WTC11 (cell line): ENCODE measurements around the gene SH3BGR. TPM values are rescaled to one million over a fixed set of nuclear protein-coding genes. Genes with fewer than 3 reads are reported as not detected.
A peak's percentile ranks its signal among the peaks of the same experiment; 100 is the strongest.

ENCODE experiments used
- ATAC-seq: fragments of 200-7000 bp; cut with Tn5 transposase; 2 replicates; pipeline ENCODE4 v1.10.0; 2021; ENCODE audit warnings: mild to moderate bottlenecking, moderate library complexity
- CTCF ChIA-PET: fragments of 300-600 bp; sonication (Branson Sonifier 250); formaldehyde crosslinking; loops from one replicate; lab custom pipeline; 2021; ENCODE audit warnings: antibody characterized with exemption; lab: Charles Lee
- POLR2A ChIA-PET: fragments of 350-600 bp; sonication (Branson Sonifier 250); formaldehyde crosslinking; loops from one replicate; lab custom pipeline; 2021; ENCODE audit warnings: antibody characterized with exemption; lab: Charles Lee
- DNase-seq: peaks from one replicate; pipeline ENCODE4 v3.0.0; 2021; ENCODE audit warnings: low spot score
- H3K27ac Mint-ChIP-seq: 2 replicates; pipeline ENCODE4 v1.8.0; 2021; ENCODE audit warnings: mixed read lengths
- H3K27me3 Mint-ChIP-seq: 2 replicates; pipeline ENCODE4 v1.8.0; 2021; ENCODE audit warnings: low read depth, mild to moderate bottlenecking, moderate library complexity, mixed read lengths
- H3K36me3 Mint-ChIP-seq: 2 replicates; pipeline ENCODE4 v1.8.0; 2021; ENCODE audit warnings: mixed read lengths
- H3K4me1 Mint-ChIP-seq: 2 replicates; pipeline ENCODE4 v1.8.0; 2022; ENCODE audit warnings: mixed read lengths
- H3K4me3 Mint-ChIP-seq: 2 replicates; pipeline ENCODE4 v1.8.0; 2021; ENCODE audit warnings: mild to moderate bottlenecking, moderate library complexity, mixed read lengths
- H3K9me3 Mint-ChIP-seq: 2 replicates; pipeline ENCODE4 v1.8.0; 2021; ENCODE audit warnings: mixed read lengths
- ATF1 ChIP-seq: sonication (generic); formaldehyde crosslinking; IDR thresholded peaks from 2 replicates; pipeline ENCODE4 v1.8.1; 2023; ENCODE audit warnings: mild to moderate bottlenecking, moderate library complexity, missing genetic modification reagents
- CREB1 ChIP-seq: sonication (generic); formaldehyde crosslinking; IDR thresholded peaks from 2 replicates; pipeline ENCODE4 v1.8.0; 2023; ENCODE audit warnings: mild to moderate bottlenecking, missing genetic modification reagents
- CREM ChIP-seq: sonication (generic); formaldehyde crosslinking; IDR thresholded peaks from 2 replicates; pipeline ENCODE4 v1.8.1; 2022; ENCODE audit warnings: mild to moderate bottlenecking, missing genetic modification reagents, moderate library complexity
- ELF4 ChIP-seq: sonication (generic); formaldehyde crosslinking; IDR thresholded peaks from 2 replicates; pipeline ENCODE4 v1.8.1; 2022; ENCODE audit warnings: low read depth, mild to moderate bottlenecking, moderate library complexity, missing genetic modification reagents
- EMX1 ChIP-seq: fragments of 250-450 bp; sonication (Bioruptor Pico); IDR thresholded peaks from 2 replicates; pipeline ENCODE4 v1.8.0; 2021; ENCODE audit warnings: mild to moderate bottlenecking
- ESRRA ChIP-seq: sonication (generic); formaldehyde crosslinking; IDR thresholded peaks from 2 replicates; pipeline ENCODE4 v1.8.1; 2022; ENCODE audit warnings: mild to moderate bottlenecking, missing genetic modification reagents, borderline replicate concordance
- ETV6 ChIP-seq: sonication (generic); formaldehyde crosslinking; IDR thresholded peaks from 2 replicates; pipeline ENCODE4 v1.8.1; 2022; ENCODE audit warnings: mild to moderate bottlenecking, missing genetic modification reagents
- GTF2I ChIP-seq: fragments of 250-450 bp; sonication (Bioruptor Pico); conservative IDR thresholded peaks from 2 replicates; pipeline ENCODE4 v1.4.0; 2021; ENCODE audit warnings: mild to moderate bottlenecking
- IRF2 ChIP-seq: sonication (generic); formaldehyde crosslinking; IDR thresholded peaks from 2 replicates; pipeline ENCODE4 v1.8.0; 2022; ENCODE audit warnings: low read depth, missing genetic modification reagents, borderline replicate concordance
- NR2C2 ChIP-seq: sonication (generic); formaldehyde crosslinking; IDR thresholded peaks from 2 replicates; pipeline ENCODE4 v1.8.0; 2022; ENCODE audit warnings: mild to moderate bottlenecking, missing genetic modification reagents
- RORB ChIP-seq: fragments of 250-450 bp; sonication (Bioruptor Pico); IDR thresholded peaks from 2 replicates; pipeline ENCODE4 v1.9.0; 2021; ENCODE audit warnings: mild to moderate bottlenecking
- SMAD3 ChIP-seq: sonication (generic); formaldehyde crosslinking; IDR thresholded peaks from 2 replicates; pipeline ENCODE4 v1.8.0; 2022; ENCODE audit warnings: missing genetic modification reagents, mild to moderate bottlenecking, borderline replicate concordance
- TEAD1 ChIP-seq: sonication (generic); formaldehyde crosslinking; IDR thresholded peaks from 2 replicates; pipeline ENCODE4 v1.8.0; 2022; ENCODE audit warnings: mild to moderate bottlenecking, missing genetic modification reagents
- ZBTB21 ChIP-seq: sonication (generic); formaldehyde crosslinking; IDR thresholded peaks from 2 replicates; pipeline ENCODE4 v1.8.1; 2023; ENCODE audit warnings: mild to moderate bottlenecking, missing genetic modification reagents, borderline replicate concordance
- ZNF121 ChIP-seq: sonication (generic); formaldehyde crosslinking; IDR thresholded peaks from 2 replicates; pipeline ENCODE4 v1.8.0; 2023; ENCODE audit warnings: missing genetic modification reagents
- total RNA-seq: library from RNA; stranded (reverse); gene quantifications from 3 replicates; pipeline ENCODE4 v1.2.3, GENCODE V29; 2021
- TF ChIP-seq, protein P1 (sequence below): fragments of 250-450 bp; sonication (Bioruptor Pico); conservative IDR thresholded peaks from 2 replicates; pipeline ENCODE4 v1.9.0; 2021; ENCODE audit warnings: mild to moderate bottlenecking
- TF ChIP-seq, protein P2 (sequence below): sonication (generic); formaldehyde crosslinking; IDR thresholded peaks from 2 replicates; pipeline ENCODE4 v1.8.1; 2022; ENCODE audit warnings: missing genetic modification reagents, borderline replicate concordance
- TF ChIP-seq, protein P3 (sequence below): sonication (generic); formaldehyde crosslinking; IDR thresholded peaks from 2 replicates; pipeline ENCODE4 v1.8.0; 2022; ENCODE audit warnings: mild to moderate bottlenecking, missing genetic modification reagents
- TF ChIP-seq, protein P4 (sequence below): sonication (generic); formaldehyde crosslinking; IDR thresholded peaks from 2 replicates; pipeline ENCODE4 v1.8.1; 2023; ENCODE audit warnings: mild to moderate bottlenecking, missing genetic modification reagents, moderate library complexity
- TF ChIP-seq, protein P5 (sequence below): fragments of 200-600 bp; IDR thresholded peaks from 2 replicates; pipeline ENCODE4 v1.8.0; 2022; ENCODE audit warnings: antibody characterized with exemption
- TF ChIP-seq, protein P6 (sequence below): sonication (generic); formaldehyde crosslinking; IDR thresholded peaks from 2 replicates; pipeline ENCODE4 v1.8.1; 2022; ENCODE audit warnings: mild to moderate bottlenecking, missing genetic modification reagents, moderate library complexity, borderline replicate concordance
- TF ChIP-seq, protein P7 (sequence below): sonication (generic); formaldehyde crosslinking; IDR thresholded peaks from 2 replicates; pipeline ENCODE4 v1.8.1; 2023; ENCODE audit warnings: mild to moderate bottlenecking, missing genetic modification reagents

The SH3BGR gene
- total RNA-seq, 1 experiment from 2014 or later: 3.2 TPM

DNA sequence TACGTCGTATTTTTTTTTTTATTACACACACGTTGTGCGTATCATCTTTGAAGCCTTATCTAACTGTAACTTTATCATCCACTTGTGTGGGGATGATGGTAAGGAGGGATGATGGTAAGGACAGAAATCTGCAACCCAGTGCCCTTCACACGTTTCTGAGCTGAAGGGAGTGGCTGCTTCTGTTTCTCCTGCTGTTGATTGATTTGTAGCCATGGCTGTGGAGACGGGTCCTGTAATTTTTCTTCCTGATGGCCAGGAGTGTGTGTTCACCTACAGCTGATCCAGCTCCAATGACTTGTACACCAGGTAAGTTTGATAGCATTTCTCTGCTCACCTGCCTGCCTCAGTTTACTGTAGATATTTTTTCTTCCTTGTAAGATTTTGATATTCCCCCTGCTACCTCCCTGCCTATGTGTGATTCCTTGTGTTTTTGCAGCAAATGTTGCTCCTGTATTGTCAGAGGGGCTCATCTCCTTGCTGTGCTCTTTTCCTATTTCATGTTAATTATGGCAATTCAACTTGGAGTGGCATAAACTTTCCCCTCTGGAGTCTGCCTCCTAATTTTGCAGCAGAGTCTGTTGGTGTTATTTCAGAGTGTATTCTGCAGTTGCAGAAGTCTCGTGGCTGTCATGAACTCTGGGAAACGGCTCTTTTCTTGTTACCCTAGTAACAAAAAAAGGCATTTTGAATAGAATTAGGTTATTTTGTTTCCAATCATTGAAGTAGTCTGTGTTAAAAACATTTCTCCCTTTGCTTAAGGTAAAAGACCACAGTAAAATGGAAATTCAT lies 64.1 kb downstream of the SH3BGR start:
- Mint-ChIP-seq H3K36me3 (peaks cover 4% of the 10 kb centered on the region; the same call in 1 of the 2 replicates), H3K9me3 (peaks cover 6% of the 10 kb centered on the region), H3K27ac (no peak overlapping the region), H3K4me3 (no peak overlapping the region), H3K27me3 (no peaks in the 10 kb centered on the region), H3K4me1 (peaks cover 40% of the 10 kb centered on the region)
- DNase-seq (no peak), ATAC-seq (no peak)
- TF ChIP-seq GTF2I (no peak), EMX1 (CRISPR knock-in tag) (no peak), CREM (no peak), ETV6 (CRISPR knock-in tag) (no peak), SMAD3 (CRISPR knock-in tag) (no peak), CREB1 (CRISPR knock-in tag) (no peak), ZBTB21 (CRISPR knock-in tag) (no peak), IRF2 (CRISPR knock-in tag) (no peak), RORB (CRISPR knock-in tag) (no peak), NR2C2 (CRISPR knock-in tag) (no peak)
- TF ChIP-seq, protein P1, sequence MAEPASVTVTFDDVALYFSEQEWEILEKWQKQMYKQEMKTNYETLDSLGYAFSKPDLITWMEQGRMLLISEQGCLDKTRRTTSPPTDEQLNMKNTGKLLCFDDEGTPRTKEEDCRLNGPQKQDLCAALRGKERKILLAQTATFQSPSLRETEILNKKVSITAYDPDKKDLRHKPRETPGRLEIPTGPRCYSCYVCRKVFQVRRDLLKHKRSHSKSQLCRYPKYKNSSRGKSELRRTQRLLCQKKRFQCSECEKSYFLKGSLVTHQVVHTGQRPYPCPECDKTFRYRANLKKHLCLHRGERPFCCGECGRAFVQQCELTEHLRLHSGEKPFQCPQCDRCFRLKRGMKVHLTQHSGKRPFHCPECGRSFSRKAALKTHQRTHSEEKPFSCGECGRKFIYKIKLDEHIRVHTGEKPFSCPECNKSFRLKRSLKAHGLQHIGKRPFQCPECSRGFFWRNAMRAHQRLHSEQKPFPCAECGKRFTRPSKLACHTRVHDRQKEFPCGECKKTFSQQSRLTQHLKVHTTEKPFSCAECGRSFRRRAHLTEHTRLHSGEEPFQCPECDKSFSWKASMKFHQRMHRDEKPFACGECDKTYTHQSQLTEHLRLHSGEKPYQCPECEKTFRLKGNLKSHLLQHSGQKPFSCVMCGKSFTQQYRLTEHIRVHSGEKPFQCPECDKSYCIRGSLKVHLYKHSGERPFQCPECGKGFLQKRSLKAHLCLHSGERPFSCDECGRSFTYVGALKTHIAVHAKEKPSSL (CRISPR knock-in tag): no peak
- TF ChIP-seq, protein P2, sequence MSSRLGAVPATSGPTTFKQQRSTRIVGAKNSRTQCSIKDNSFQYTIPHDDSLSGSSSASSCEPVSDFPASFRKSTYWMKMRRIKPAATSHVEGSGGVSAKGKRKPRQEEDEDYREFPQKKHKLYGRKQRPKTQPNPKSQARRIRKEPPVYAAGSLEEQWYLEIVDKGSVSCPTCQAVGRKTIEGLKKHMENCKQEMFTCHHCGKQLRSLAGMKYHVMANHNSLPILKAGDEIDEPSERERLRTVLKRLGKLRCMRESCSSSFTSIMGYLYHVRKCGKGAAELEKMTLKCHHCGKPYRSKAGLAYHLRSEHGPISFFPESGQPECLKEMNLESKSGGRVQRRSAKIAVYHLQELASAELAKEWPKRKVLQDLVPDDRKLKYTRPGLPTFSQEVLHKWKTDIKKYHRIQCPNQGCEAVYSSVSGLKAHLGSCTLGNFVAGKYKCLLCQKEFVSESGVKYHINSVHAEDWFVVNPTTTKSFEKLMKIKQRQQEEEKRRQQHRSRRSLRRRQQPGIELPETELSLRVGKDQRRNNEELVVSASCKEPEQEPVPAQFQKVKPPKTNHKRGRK: no peak
- TF ChIP-seq, protein P3, sequence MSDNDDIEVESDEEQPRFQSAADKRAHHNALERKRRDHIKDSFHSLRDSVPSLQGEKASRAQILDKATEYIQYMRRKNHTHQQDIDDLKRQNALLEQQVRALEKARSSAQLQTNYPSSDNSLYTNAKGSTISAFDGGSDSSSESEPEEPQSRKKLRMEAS: no peak
- TF ChIP-seq, protein P4, sequence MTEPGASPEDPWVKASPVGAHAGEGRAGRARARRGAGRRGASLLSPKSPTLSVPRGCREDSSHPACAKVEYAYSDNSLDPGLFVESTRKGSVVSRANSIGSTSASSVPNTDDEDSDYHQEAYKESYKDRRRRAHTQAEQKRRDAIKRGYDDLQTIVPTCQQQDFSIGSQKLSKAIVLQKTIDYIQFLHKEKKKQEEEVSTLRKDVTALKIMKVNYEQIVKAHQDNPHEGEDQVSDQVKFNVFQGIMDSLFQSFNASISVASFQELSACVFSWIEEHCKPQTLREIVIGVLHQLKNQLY (CRISPR knock-in tag): no peak
- ChIA-PET CTCF (interaction anchor here (0.6 to 1.3 kb wide), 2 partner anchors 215 to 351 kb away, joined by 3 read pairs; partner anchors contain the start of gene PCP4), POLR2A (no interaction called here)

DNA sequence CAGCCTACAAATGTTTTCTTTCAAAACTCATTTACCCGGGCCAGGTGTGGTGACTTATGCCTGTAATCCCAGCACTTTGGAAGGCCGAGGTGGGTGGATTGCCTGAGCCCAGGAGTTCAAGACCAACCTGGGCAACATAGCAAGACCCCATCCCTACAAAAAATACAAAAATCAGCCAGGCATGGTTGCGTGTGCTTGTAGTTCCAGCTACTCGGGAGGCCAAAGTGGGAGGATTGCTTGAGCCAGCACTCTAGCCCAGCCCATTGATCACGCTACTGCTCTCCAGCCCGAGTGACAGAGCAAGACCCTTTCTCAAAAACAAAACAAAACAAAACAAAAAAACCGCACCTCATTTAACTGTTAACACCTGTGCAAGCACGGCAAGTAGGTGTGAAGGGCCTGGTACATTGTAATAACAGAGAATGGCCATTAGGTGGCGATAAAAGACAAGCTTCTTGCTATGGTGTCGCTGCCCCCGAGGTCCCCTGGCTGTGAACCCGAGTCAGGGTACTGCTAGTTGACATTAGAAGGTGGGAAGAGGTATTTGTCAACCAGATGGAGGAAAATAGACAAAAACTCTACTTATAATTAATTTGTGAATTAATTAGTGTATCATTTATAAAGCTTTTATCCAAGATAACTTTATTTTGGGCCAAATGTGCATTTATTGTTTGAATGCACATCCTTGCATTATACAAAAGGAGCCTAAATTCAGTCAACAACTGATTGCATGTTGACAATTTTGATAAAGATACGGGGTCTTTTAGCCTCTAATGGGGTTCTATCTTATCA lies 66.5 kb downstream of the SH3BGR start:
- ChIA-PET POLR2A (no interaction called here), CTCF (interaction anchor here (0.5 to 2.8 kb wide), 14 partner anchors 10 to 348 kb away, joined by 3 to 12 read pairs (median 4); no protein-coding TSS in a partner anchor)
- TF ChIP-seq, protein P5, sequence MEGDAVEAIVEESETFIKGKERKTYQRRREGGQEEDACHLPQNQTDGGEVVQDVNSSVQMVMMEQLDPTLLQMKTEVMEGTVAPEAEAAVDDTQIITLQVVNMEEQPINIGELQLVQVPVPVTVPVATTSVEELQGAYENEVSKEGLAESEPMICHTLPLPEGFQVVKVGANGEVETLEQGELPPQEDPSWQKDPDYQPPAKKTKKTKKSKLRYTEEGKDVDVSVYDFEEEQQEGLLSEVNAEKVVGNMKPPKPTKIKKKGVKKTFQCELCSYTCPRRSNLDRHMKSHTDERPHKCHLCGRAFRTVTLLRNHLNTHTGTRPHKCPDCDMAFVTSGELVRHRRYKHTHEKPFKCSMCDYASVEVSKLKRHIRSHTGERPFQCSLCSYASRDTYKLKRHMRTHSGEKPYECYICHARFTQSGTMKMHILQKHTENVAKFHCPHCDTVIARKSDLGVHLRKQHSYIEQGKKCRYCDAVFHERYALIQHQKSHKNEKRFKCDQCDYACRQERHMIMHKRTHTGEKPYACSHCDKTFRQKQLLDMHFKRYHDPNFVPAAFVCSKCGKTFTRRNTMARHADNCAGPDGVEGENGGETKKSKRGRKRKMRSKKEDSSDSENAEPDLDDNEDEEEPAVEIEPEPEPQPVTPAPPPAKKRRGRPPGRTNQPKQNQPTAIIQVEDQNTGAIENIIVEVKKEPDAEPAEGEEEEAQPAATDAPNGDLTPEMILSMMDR: peak; percentile 89
- TF ChIP-seq ELF4 (CRISPR knock-in tag): no peak
- TF ChIP-seq, protein P3: 0 out of 2 replicates have a peak, but pooled peaks have one; percentile 36
- TF ChIP-seq, protein P6, sequence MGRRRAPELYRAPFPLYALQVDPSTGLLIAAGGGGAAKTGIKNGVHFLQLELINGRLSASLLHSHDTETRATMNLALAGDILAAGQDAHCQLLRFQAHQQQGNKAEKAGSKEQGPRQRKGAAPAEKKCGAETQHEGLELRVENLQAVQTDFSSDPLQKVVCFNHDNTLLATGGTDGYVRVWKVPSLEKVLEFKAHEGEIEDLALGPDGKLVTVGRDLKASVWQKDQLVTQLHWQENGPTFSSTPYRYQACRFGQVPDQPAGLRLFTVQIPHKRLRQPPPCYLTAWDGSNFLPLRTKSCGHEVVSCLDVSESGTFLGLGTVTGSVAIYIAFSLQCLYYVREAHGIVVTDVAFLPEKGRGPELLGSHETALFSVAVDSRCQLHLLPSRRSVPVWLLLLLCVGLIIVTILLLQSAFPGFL (CRISPR knock-in tag): no peak
- peak; percentile 99 for TF ChIP-seq ZNF121 (CRISPR knock-in tag)
- TF ChIP-seq ATF1 (CRISPR knock-in tag): no peak
- TF ChIP-seq TEAD1 (CRISPR knock-in tag): 0 out of 2 replicates have a peak, but pooled peaks have one; percentile 36
- TF ChIP-seq, protein P7, sequence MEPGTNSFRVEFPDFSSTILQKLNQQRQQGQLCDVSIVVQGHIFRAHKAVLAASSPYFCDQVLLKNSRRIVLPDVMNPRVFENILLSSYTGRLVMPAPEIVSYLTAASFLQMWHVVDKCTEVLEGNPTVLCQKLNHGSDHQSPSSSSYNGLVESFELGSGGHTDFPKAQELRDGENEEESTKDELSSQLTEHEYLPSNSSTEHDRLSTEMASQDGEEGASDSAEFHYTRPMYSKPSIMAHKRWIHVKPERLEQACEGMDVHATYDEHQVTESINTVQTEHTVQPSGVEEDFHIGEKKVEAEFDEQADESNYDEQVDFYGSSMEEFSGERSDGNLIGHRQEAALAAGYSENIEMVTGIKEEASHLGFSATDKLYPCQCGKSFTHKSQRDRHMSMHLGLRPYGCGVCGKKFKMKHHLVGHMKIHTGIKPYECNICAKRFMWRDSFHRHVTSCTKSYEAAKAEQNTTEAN (CRISPR knock-in tag): peak; percentile 26; the same call in 1 of the 2 replicates
- TF ChIP-seq GTF2I: peak; percentile 73
- no peak for TF ChIP-seq ESRRA (CRISPR knock-in tag)
- H3K4me3 Mint-ChIP-seq: no peak overlapping the region
- no peak overlapping the region for H3K27ac Mint-ChIP-seq
- peak; percentile 96 for ATAC-seq
- peaks cover 40% of the 10 kb centered on the region for H3K4me1 Mint-ChIP-seq
- no peaks in the 10 kb centered on the region; the same call in 1 of the 2 replicates for H3K27me3 Mint-ChIP-seq
- DNase-seq: peak; percentile 78
- H3K36me3 Mint-ChIP-seq: peaks cover 6% of the 10 kb centered on the region
- peaks cover 14% of the 10 kb centered on the region for H3K9me3 Mint-ChIP-seq
